GM18951 (cell line): ENCODE measurements around the gene DDX39A.

Experiments
- POLR2A ChIP-seq: IDR thresholded peaks from 4 replicates; pipeline ENCODE4 v1.6.1; 2011; ENCODE audit warnings: mild to moderate bottlenecking; ENCODE audit not compliant: insufficient read length, insufficient read depth; ENCODE audit errors: extremely low read depth
- in situ Hi-C: fragments of 300-500 bp; cut with MboI; formaldehyde crosslinking; loops from one replicate; pipeline ENCODE4 v1.12.0; 2022; ENCODE audit warnings: low sequenced_read_pairs, mixed read lengths, inconsistent platforms; ENCODE audit not compliant: unreplicated experiment

The DDX39A gene

GRCh38 chr19:14400951-14401431 lies 18.1 kb downstream of the DDX39A start:
- TF ChIP-seq POLR2A = no peak
- in situ Hi-C loops = no loop called here

- in situ Hi-C loops = loop anchor here (5.0 kb wide), 1 partner anchor 370 kb away; no protein-coding TSS in a partner anchor
Observed at GRCh38 chr19:14397168-14397567, 22.0 kb downstream of the DDX39A start.

GRCh38 chr19:14396730-14397129 lies 22.4 kb downstream of the DDX39A start:
- in situ Hi-C loops = loop anchor here (5.0 kb wide), 1 partner anchor 371 kb away; no protein-coding TSS in a partner anchor

- in situ Hi-C loops = loop anchor here (5.0 kb wide), 1 partner anchor 371 kb away; no protein-coding TSS in a partner anchor
Observed at GRCh38 chr19:14395710-14396336, 23.3 kb downstream of the DDX39A start.

GRCh38 chr19:14395262-14395661 lies 23.9 kb downstream of the DDX39A start:
- TF ChIP-seq POLR2A = no peak
- in situ Hi-C loops = loop anchor here (5.0 kb wide), 1 partner anchor 372 kb away; no protein-coding TSS in a partner anchor

More at GRCh38 chr19:14395710-14396336, 23.3 kb downstream of the DDX39A start:
- no peak for TF ChIP-seq POLR2A

GRCh38 chr19:14394167-14394566 lies 25.0 kb downstream of the DDX39A start:
- TF ChIP-seq POLR2A = no peak
- in situ Hi-C loops = no loop called here

GRCh38 chr19:14393329-14393728 lies 25.8 kb downstream of the DDX39A start:
- in situ Hi-C loops = no loop called here

GRCh38 chr19:14391156-14391821 lies 27.9 kb downstream of the DDX39A start:
- in situ Hi-C loops = no loop called here
- no peak for TF ChIP-seq POLR2A

More at GRCh38 chr19:14393329-14393728, 25.8 kb downstream of the DDX39A start:
- TF ChIP-seq POLR2A = no peak

- in situ Hi-C loops = no loop called here
- no peak for TF ChIP-seq POLR2A
Observed at GRCh38 chr19:14390548-14390947, 28.6 kb downstream of the DDX39A start.

- in situ Hi-C loops = no loop called here
- TF ChIP-seq POLR2A = peak; percentile 19
Observed at GRCh38 chr19:14385492-14385891, 33.6 kb downstream of the DDX39A start.

GRCh38 chr19:14383661-14384555 lies 35.2 kb downstream of the DDX39A start:
- peak; percentile 22 for TF ChIP-seq POLR2A
- in situ Hi-C loops = no loop called here

- TF ChIP-seq POLR2A = no peak
- in situ Hi-C loops = no loop called here
Observed at GRCh38 chr19:14381689-14382474, 37.3 kb downstream of the DDX39A start.
